HG03108 (cell line): ENCODE data around the gene TAAR1.
"Not testable (repeated sequence)": the region's sequence is repeated elsewhere in the genome, so short reads cannot be mapped to it uniquely, and the experiment has no call there.

Source experiments
- ATAC-seq: cut with Tn5 transposase; IDR thresholded peaks from one replicate; pipeline ENCODE4 v1.9.1; 2021; ENCODE audit warnings: moderate library complexity; ENCODE audit not compliant: unreplicated experiment

TAAR1 gene

GRCh38 chr6:132664309-132665034 lies 5.5 kb upstream of the TAAR1 start:
- ATAC-seq = no peak

- ATAC-seq = no peak
These were observed 4.7 kb upstream of the TAAR1 start for GRCh38 chr6:132663661-132664060.

- ATAC-seq = no peak
These were observed 2.9 kb upstream of the TAAR1 start for GRCh38 chr6:132661906-132662305.

DNA sequence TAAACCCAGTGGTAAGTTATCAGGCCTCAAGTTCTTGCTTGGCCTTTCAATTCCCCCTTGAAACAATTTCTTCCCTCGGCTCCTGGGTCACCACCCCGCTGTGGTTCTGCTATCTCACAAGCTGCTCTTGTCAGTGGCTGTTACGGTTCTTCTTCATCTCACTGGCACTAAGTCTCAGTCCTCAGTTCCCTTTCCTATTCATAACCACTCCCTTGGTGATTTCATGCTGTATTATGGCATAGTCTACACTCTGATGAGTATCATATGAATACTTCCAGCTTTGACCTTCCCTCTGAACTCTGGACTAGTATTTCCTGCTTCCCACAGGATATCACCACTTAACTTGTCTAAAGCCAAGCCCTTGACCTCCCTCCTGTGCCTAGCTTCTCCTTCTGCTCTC lies 7.9 kb downstream of the TAAR1 start:
- ATAC-seq = no peak

DNA sequence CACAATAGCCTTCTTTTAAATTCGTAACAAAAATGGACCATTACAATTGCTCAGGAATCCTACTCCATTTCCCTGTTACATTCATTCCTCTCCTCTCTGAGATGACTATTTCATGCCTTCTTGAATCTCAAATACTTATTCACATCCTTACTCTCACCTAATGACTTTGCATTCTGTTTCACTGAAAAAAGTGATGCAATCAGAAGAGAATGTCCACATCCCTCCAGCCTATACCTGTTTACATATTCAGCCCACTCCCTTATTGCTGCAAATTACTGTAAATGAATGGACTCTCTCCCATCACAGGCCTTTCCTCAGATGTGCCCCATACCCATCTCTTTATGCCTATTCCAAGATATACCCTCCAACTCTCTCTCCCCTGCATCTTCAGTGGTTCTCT lies 8.6 kb downstream of the TAAR1 start:
- ATAC-seq = no peak

- no peak for ATAC-seq
These were observed 10.2 kb downstream of the TAAR1 start for GRCh38 chr6:132648828-132649227.

GRCh38 chr6:132648356-132648755 lies 10.6 kb downstream of the TAAR1 start:
- peak; percentile 72 for ATAC-seq

DNA sequence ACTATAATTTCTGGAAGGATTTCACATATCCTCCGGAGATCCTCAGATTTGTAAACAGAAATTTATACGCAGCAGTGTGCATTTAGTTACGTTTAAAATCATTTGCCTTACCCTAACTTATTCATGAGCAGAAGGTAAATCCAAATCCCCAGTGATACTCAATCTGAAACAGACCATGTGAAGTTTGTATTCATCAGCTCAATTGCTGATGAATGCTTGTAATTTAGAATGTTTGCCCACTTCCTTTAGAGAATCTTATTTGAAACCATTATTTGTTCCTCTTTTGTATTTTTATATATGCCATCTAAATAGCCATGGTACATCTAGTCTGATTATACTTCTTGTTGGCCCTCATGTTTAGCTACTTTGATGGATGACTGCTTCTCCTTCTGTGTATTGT lies 15.4 kb downstream of the TAAR1 start:
- peak; percentile 55 for ATAC-seq

DNA sequence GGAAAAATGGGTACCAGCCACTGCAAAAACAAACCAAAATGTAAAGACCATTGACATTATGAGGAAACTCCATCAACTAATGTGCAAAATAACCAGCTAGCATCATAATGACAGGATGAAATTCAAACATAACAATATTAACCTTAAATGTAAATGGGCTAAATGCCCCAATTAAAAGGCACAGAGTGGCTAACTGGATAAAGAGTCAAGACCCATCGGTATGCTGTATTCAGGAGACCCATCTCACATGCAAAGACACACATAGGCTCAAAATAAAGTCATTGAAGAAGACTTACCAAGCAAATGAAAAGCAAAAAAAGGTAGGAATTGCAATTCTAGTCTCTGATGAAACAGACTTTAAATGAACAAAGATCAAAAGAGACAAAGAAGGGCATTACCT lies 21.8 kb downstream of the TAAR1 start:
- not testable (repeated sequence) for ATAC-seq

GRCh38 chr6:132635906-132636305 lies 23.1 kb downstream of the TAAR1 start:
- not testable (repeated sequence) for ATAC-seq

DNA sequence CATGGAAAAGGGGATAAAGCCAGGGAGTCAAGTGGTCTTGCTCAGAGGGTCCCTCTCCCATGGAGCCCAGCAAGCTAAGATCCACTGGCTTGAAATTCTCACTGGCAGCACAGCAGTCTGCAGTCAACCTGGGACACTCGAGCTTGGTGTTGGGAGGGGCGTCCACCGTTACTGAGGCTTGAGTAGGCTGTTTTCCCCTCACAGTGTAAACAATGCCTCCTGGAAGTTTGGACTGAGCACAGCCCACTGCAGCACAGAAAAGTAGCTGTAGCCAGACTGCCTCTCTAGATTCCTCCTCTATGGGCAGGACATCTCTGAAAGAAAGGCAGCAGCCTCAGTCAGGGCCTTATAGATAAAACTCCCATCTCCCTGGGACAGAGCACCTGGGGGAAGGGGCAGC lies 23.7 kb downstream of the TAAR1 start:
- ATAC-seq = not testable (repeated sequence)

GRCh38 chr6:132634796-132635195 lies 24.2 kb downstream of the TAAR1 start:
- ATAC-seq = no peak

- no peak for ATAC-seq
These were observed 25.6 kb downstream of the TAAR1 start for GRCh38 chr6:132633362-132633761.

- no peak for ATAC-seq
These were observed 34.8 kb downstream of the TAAR1 start, which contains the start of gene TAAR2 for GRCh38 chr6:132624175-132624574. TSS of gene TAAR2 (minus strand) at chr6:132624275. CDS start at chr6:132624275, 0 bp downstream.

DNA sequence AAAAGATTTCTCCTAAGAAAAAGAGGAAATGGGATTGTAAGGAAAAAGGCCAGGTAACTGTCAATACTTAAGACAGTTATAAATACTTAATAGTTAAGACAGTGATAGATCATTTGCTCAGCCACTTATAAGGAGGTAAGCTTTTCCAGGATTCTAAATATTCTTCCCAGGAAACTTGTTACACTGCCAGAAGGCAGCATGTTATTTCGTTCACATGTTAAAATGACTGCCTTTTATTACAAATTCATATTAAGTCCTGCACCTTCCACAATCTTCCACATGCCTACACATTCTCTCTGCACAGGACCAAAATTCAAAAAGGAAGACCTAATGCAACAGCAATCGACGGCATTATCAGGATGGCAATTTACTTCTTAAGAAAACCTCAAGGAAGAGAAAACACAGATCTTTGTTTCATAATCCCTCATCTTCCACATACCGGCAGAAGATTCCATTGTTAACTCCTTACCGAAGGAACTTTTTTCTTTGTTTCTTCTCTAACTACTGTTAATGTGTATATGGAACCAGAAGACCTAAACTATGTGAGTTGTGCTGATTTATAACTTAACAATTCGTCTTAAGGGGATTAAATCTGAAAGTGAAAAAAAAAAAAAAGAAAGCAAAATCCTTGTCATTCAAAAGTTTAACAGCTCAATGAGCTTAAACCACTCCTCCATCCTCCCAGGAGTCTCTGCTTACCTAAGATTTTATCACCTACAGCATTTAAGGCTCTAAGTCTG lies 35.7 kb downstream of the TAAR1 start:
- no peak for ATAC-seq

DNA sequence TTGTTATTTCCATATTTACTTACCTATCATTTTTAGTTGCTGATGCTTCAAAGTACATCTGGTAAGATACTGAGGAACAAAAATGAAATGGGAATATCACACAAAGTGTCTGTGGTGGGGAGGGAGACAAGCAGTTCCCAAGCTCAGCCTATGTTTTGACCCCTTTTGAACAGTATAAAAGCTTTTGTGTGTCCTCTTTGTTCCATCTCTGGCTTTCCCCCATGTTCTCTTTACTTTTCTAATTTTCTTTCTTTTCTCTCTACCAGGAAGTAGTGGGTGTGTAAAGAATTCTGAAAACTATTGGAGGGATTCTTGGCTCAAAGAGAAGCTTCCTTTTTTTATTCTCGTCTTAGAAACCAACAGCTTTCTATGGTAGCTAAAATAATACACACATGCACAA lies 42.3 kb downstream of the TAAR1 start:
- ATAC-seq = no peak

DNA sequence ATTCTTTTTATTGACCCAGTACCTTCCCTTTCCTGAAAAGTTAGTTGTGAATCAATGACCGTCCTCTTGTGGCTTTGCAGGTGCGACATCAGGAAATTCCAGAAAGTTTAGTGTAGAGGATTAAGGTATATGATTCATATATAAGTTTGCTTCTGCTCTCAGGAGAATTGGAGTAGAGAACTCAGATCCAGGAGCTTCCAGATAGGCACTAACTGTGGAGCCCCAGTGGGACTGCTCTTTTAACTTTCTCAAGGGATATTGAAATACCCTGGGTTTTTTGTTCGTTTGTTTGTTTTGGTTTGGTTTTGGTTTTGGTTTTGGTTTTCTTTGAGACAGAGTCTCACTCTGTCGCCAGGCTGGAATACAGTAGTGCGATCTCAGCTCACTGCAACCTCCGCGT lies 44.4 kb downstream of the TAAR1 start:
- ATAC-seq = peak; percentile 51

DNA sequence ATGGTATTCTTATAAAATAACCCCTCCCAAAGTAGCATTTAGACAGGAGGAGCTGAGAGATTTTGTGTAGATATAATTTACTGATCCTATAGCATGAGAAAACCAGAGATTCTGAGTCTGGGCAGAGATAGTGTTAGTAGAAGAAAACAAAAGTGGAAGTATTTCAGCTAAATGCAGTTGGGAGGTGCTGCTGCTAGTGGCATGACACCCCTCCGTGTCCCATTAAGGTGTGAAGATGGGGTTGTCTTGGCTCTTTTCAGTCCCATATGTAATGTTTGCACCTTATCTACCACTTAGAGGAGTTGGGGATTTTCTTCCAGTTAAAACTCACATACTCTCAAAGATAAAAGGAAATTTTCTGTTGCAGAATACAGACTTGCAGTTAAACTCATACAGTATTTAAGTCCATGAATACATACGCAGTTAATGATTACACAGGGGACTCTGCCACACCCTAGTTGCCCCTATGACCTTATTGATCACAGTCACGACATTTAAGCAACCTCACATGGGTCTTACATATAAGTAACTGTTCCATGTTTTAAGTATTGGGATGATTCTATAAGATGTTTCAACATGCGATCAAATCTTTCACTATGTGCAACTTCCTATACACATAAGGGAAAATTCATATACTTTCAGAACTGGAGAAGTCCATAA lies 46.4 kb downstream of the TAAR1 start:
- no peak for ATAC-seq

DNA sequence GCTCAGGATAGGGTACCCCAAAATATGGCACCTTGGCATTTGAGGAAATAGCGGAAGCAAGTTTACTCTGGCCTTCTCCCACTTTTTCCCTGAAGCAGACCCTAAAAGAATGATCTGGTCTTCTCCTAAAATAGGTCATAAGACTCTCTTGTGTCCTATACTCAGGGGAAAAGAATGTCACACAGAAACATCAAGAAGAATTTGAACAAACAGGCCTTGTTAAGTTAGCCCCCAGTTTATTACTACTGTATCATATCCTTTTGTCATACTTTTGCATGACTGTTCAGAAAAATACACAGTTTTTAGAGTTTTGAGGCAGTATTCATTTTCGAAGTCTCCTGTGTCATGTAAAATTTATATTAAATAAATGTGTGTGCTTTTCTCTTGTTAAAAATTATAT lies 47.4 kb downstream of the TAAR1 start:
- ATAC-seq = no peak

DNA sequence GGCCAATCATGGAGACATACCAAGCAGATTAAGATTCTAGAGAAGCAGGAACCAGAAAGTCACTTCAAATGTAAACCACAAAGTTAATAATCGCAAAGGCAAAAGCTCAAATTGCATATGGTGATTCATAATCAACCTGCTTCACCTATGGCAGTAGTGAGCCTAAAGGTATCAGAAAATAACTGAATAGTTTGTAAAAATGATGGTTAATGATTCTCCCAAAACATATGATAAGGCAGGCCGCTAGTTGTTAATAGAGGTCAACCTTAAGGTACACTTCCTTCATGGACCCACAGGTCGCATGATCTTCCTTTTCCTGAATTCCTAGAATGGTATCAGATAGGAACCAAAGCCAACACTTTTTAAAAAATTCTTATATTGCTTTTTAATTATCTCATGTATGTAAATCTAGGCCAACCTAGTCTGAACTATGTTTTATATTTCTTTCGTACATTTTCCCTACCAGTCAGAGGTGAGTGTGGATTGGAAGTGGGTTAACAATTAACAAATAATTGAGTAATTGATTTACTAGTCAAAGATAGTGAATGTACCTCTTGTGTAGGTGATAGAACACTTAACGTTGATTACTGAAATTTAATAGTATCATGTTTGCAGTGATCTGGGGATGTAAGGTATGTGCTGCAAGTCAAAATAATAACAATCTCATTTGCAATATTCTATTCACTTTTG lies 51.3 kb downstream of the TAAR1 start:
- no peak for ATAC-seq

DNA sequence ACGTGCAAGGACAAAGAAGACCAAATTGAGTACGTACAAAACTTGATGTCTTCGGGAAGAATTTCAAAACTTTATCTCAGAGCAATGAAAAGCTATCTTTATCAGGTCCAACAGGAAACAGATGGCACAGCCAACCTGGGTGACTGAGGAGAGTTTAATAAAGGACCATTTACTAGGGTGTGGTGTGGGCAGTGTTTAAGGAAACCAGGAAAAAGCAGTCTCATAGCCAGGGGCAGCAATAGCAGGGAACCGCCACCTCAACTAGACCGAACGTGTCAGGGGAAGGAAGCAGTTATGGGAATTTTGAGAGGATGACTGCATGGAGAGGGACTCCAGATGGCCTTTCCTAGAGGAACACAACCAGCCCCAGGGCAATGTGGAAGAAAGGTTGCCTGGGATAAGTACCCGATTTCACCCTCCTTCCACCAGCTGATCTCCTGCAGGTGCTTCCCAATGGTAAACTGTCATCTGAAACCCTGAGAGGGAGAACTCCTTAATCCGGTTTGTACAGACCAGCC lies 54.3 kb downstream of the TAAR1 start:
- ATAC-seq = no peak
